HG02981 (cell line): ENCODE data around the gene LRRC25.
"Not testable (repeated sequence)": the region's sequence is repeated elsewhere in the genome, so short reads cannot be mapped to it uniquely, and the experiment has no call there.

Experiments
- ATAC-seq: cut with Tn5 transposase; IDR thresholded peaks from one replicate; pipeline ENCODE4 v1.9.1; 2021; ENCODE audit warnings: mild to moderate bottlenecking, moderate library complexity; ENCODE audit not compliant: unreplicated experiment

LRRC25 gene

GRCh38 chr19:18405754-18406153, 8.3 kb upstream of the LRRC25 start:
- not testable (repeated sequence) for ATAC-seq

- not testable (repeated sequence) for ATAC-seq
Observed at GRCh38 chr19:18402455-18403248, 5.2 kb upstream of the LRRC25 start.

- ATAC-seq, result no peak
Observed at GRCh38 chr19:18401580-18402112, 4.2 kb upstream of the LRRC25 start.

GRCh38 chr19:18399008-18399407, 1.6 kb upstream of the LRRC25 start:
- ATAC-seq, result no peak

GRCh38 chr19:18396471-18397241, 766 bp downstream of the LRRC25 start:
- no peak for ATAC-seq

- no peak for ATAC-seq
Observed at GRCh38 chr19:18393836-18394235, 3.6 kb downstream of the LRRC25 start.

GRCh38 chr19:18392926-18393325, 4.5 kb downstream of the LRRC25 start:
- ATAC-seq, result no peak

- ATAC-seq, result no peak
Observed at GRCh38 chr19:18392417-18392816, 5.0 kb downstream of the LRRC25 start.

GRCh38 chr19:18391509-18392075, 5.8 kb downstream of the LRRC25 start:
- no peak for ATAC-seq

- ATAC-seq, result no peak
Observed at GRCh38 chr19:18390065-18390907, 7.1 kb downstream of the LRRC25 start.

- ATAC-seq, result no peak
Observed at GRCh38 chr19:18389726-18390064, 7.7 kb downstream of the LRRC25 start.

- no peak for ATAC-seq
Observed at GRCh38 chr19:18388960-18389725, 8.3 kb downstream of the LRRC25 start.

GRCh38 chr19:18388100-18388959, 9.1 kb downstream of the LRRC25 start:
- ATAC-seq, result peak; percentile 63

GRCh38 chr19:18386543-18387271, 10.7 kb downstream of the LRRC25 start:
- ATAC-seq, result no peak

- no peak for ATAC-seq
Observed at GRCh38 chr19:18385675-18386542, 11.5 kb downstream of the LRRC25 start, which contains the start of gene GDF15. Gene GDF15, plus strand, starts transcription at chr19:18386158. Its CDS starts 32 bp downstream, at chr19:18386190.

- no peak for ATAC-seq
Observed at GRCh38 chr19:18385359-18385674, 12.1 kb downstream of the LRRC25 start.

GRCh38 chr19:18384775-18385174, 12.6 kb downstream of the LRRC25 start:
- no peak for ATAC-seq
